Measurements from ENCODE around the gene CSN2.
"Not testable (repeated sequence)": the region's sequence is repeated elsewhere in the genome, so short reads cannot be mapped to it uniquely, and the experiment has no call there.

The CSN2 gene

GRCh38 chr4:69965628-69966027 lies at the start of gene CSN2:
TSS of gene CSN2 (minus strand) at chr4:69965728. CDS start at chr4:69960995, 4,733 bp downstream.
- DNase-seq (ENCODE audit: low read depth, low spot score) = no peak

- DNase-seq (ENCODE audit: low read depth, low spot score) = no peak
Measured at GRCh38 chr4:70008771-70009170, 43.2 kb upstream of the CSN2 start.

- no peak for DNase-seq (ENCODE audit: low read depth, low spot score)
Measured at GRCh38 chr4:70002507-70002906, 37.0 kb upstream of the CSN2 start.

- DNase-seq (ENCODE audit: low read depth, low spot score) = no peak
Measured at GRCh38 chr4:70000711-70001110, 35.2 kb upstream of the CSN2 start.

GRCh38 chr4:69999420-69999819 lies 33.9 kb upstream of the CSN2 start:
- no peak for DNase-seq (ENCODE audit: low read depth, low spot score)

GRCh38 chr4:69995526-69996016 lies 30.0 kb upstream of the CSN2 start, which contains the start of gene STATH:
TSS of gene STATH (plus strand) at chr4:69995966. CDS start at chr4:69998438, 2,472 bp downstream.
- DNase-seq (ENCODE audit: low read depth, low spot score) = no peak

GRCh38 chr4:69994782-69995181 lies 29.3 kb upstream of the CSN2 start:
- no peak for DNase-seq (ENCODE audit: low read depth, low spot score)

- no peak for DNase-seq (ENCODE audit: low read depth, low spot score)
Measured at GRCh38 chr4:69991016-69991415, 25.5 kb upstream of the CSN2 start.

GRCh38 chr4:69986663-69987062 lies 21.1 kb upstream of the CSN2 start:
- DNase-seq (ENCODE audit: low read depth, low spot score) = no peak

- DNase-seq (ENCODE audit: low read depth, low spot score) = no peak
Measured at GRCh38 chr4:69984030-69984443, 18.5 kb upstream of the CSN2 start.

GRCh38 chr4:69977582-69977981 lies 12.1 kb upstream of the CSN2 start:
- DNase-seq (ENCODE audit: low read depth, low spot score) = no peak

- no peak for DNase-seq (ENCODE audit: low read depth, low spot score)
Measured at GRCh38 chr4:69974631-69975030, 9.1 kb upstream of the CSN2 start.

- no peak for DNase-seq (ENCODE audit: low read depth, low spot score)
Measured at GRCh38 chr4:69970071-69970470, 4.5 kb upstream of the CSN2 start.

GRCh38 chr4:69957209-69957608 lies 8.3 kb downstream of the CSN2 start:
- no peak for DNase-seq (ENCODE audit: low read depth, low spot score)

GRCh38 chr4:69951602-69952001 lies 13.9 kb downstream of the CSN2 start:
- no peak for DNase-seq (ENCODE audit: low read depth, low spot score)

- DNase-seq (ENCODE audit: low read depth, low spot score) = no peak
Measured at GRCh38 chr4:69936566-69936965, 29.0 kb downstream of the CSN2 start.

- no peak for DNase-seq (ENCODE audit: low read depth, low spot score)
Measured at GRCh38 chr4:69934150-69934549, 31.4 kb downstream of the CSN2 start.

GRCh38 chr4:69930768-69931167 lies 34.8 kb downstream of the CSN2 start, which contains the start of gene CSN1S1:
TSS of gene CSN1S1 (plus strand) at chr4:69931068. CDS start at chr4:69932556, 1,488 bp downstream.
- no peak for DNase-seq (ENCODE audit: low read depth, low spot score)

- DNase-seq (ENCODE audit: low read depth, low spot score) = not testable (repeated sequence)
Measured at GRCh38 chr4:69923782-69924410, 41.6 kb downstream of the CSN2 start.

GRCh38 chr4:69920874-69921273 lies 44.7 kb downstream of the CSN2 start:
- no peak for DNase-seq (ENCODE audit: low read depth, low spot score)

GRCh38 chr4:69910016-69910782 lies 55.3 kb downstream of the CSN2 start:
- no peak for DNase-seq (ENCODE audit: low read depth, low spot score)

- no peak for DNase-seq (ENCODE audit: low read depth, low spot score)
Measured at GRCh38 chr4:69909195-69909594, 56.3 kb downstream of the CSN2 start.

- DNase-seq (ENCODE audit: low read depth, low spot score) = no peak
Measured at GRCh38 chr4:69907151-69907550, 58.4 kb downstream of the CSN2 start.

Measured in ELF-1 (cell line).